HepG2 (cell line): ENCODE data around the gene RBP5. TPM values are rescaled to one million over a fixed set of nuclear protein-coding genes. Genes with fewer than 3 reads are reported as not detected.

Source experiments
- AHR ChIP-seq: IDR thresholded peaks from 2 replicates; pipeline ENCODE4 v1.6.1; 2018; ENCODE audit warnings: missing genetic modification reagents, missing compliant biosample characterization
- BORCS8-MEF2B ChIP-seq: sonication (generic); formaldehyde crosslinking; IDR thresholded peaks from 2 replicates; pipeline ENCODE4 v1.8.0; 2022; ENCODE audit warnings: mild to moderate bottlenecking, missing genetic modification reagents
- GFI1 ChIP-seq: sonication (generic); formaldehyde crosslinking; IDR thresholded peaks from 2 replicates; pipeline ENCODE4 v1.5.0; 2020; ENCODE audit warnings: missing genetic modification reagents, mild to moderate bottlenecking, borderline replicate concordance
- GTF2F1 ChIP-seq: fragments of 150-350 bp; IDR thresholded peaks from 2 replicates; pipeline ENCODE4 v1.6.1; 2014; ENCODE audit warnings: low read length
- HDAC2 ChIP-seq: sonication (generic); formaldehyde crosslinking; IDR thresholded peaks from 2 replicates; pipeline ENCODE4 v1.4.0; 2020; ENCODE audit warnings: missing genetic modification reagents
- MATR3 ChIP-seq: sonication (generic); formaldehyde crosslinking; IDR thresholded peaks from 2 replicates; pipeline ENCODE4 v1.4.0; 2020; ENCODE audit warnings: missing genetic modification reagents
- NR2F6 ChIP-seq, 2 experiments: IDR thresholded peaks; 2 replicates each; pipeline ENCODE4 v1.6.1; 2016; ENCODE audit warnings: antibody characterized with exemption in 1 of 2, mild to moderate bottlenecking in 1 of 2
- REL ChIP-seq: sonication (generic); formaldehyde crosslinking; conservative IDR thresholded peaks from 2 replicates; pipeline ENCODE4 v1.8.0; 2022; ENCODE audit warnings: mild to moderate bottlenecking, missing genetic modification reagents, moderate library complexity
- REPIN1 ChIP-seq: sonication (generic); formaldehyde crosslinking; IDR thresholded peaks from 2 replicates; pipeline ENCODE4 v1.8.0; 2022; ENCODE audit warnings: missing genetic modification reagents, low read depth, mild to moderate bottlenecking, borderline replicate concordance
- SIN3A ChIP-seq: IDR thresholded peaks from 2 replicates; pipeline ENCODE4 v1.6.1; 2011; ENCODE audit warnings: low read depth, mild to moderate bottlenecking, control low read depth, low read length, borderline replicate concordance
- TBX2 ChIP-seq: sonication (generic); formaldehyde crosslinking; IDR thresholded peaks from 2 replicates; pipeline ENCODE4 v1.5.0; 2020; ENCODE audit warnings: missing genetic modification reagents, mild to moderate bottlenecking, borderline replicate concordance
- ZNF446 ChIP-seq: sonication (generic); formaldehyde crosslinking; IDR thresholded peaks from 2 replicates; pipeline ENCODE4 v1.5.0; 2020; ENCODE audit warnings: mild to moderate bottlenecking, missing genetic modification reagents
- ZNF468 ChIP-seq: sonication (generic); formaldehyde crosslinking; IDR thresholded peaks from 2 replicates; pipeline ENCODE4 v1.8.0; 2022; ENCODE audit warnings: mild to moderate bottlenecking, moderate library complexity, missing genetic modification reagents
- ZNF564 ChIP-seq: sonication (generic); formaldehyde crosslinking; IDR thresholded peaks from 2 replicates; pipeline ENCODE4 v1.8.1; 2023; ENCODE audit warnings: mild to moderate bottlenecking, missing genetic modification reagents
- polyA plus RNA-seq, 8 experiments: library from polyadenylated mRNA; depleted of rRNA in 3 of 8; stranded (reverse) in 7 of 8; unstranded in 1 of 8; fragments of >200 nt; fragmentation: Illumina TruSeq in 4 of 8; extraction: Trizol in 4 of 8; gene quantifications; 2 replicates each; pipeline versions ENCODE4 v1.2.1 to v1.2.3, GENCODE V29; 2011 to 2016; ENCODE audit warnings: low read depth in 4 of 8, missing spikeins in 1 of 8, mixed read lengths in 1 of 8; ENCODE audit not compliant: insufficient read depth in 1 of 8
- total RNA-seq, 5 experiments: library from RNA; depleted of rRNA; stranded (reverse); fragments of >200 nt; fragmentation: Illumina TruSeq; extraction: Trizol; gene quantifications; 2 replicates each; pipeline ENCODE4 v1.2.3, GENCODE V29; 2016; ENCODE audit warnings: low read depth in 1 of 5
- TF ChIP-seq, protein P1 (sequence below): sonication (generic); formaldehyde crosslinking; IDR thresholded peaks from 2 replicates; pipeline ENCODE4 v1.8.1; 2023; ENCODE audit warnings: mild to moderate bottlenecking, moderate library complexity, missing genetic modification reagents
- TF ChIP-seq, protein P2 (sequence below): IDR thresholded peaks from 2 replicates; pipeline ENCODE4 v1.6.1; 2016; ENCODE audit warnings: control low read depth
- TF ChIP-seq, protein P3 (sequence below): sonication (generic); formaldehyde crosslinking; IDR thresholded peaks from 2 replicates; pipeline ENCODE4 v1.5.1; 2020; ENCODE audit warnings: missing genetic modification reagents, mild to moderate bottlenecking, borderline replicate concordance
- TF ChIP-seq, protein P4 (sequence below): sonication (generic); formaldehyde crosslinking; IDR thresholded peaks from 2 replicates; pipeline ENCODE4 v1.5.1; 2020; ENCODE audit warnings: mild to moderate bottlenecking, missing genetic modification reagents, borderline replicate concordance
- TF ChIP-seq, protein P5 (sequence below): sonication (generic); formaldehyde crosslinking; IDR thresholded peaks from 2 replicates; pipeline ENCODE4 v1.4.0; 2020; ENCODE audit warnings: missing genetic modification reagents

RBP5 gene
- total and polyA plus RNA-seq, 2 of the 13 experiments (the other 11 are each of a cell fraction or from before 2014, with no cell fraction given) = 13.8 to 19.8 TPM

DNA sequence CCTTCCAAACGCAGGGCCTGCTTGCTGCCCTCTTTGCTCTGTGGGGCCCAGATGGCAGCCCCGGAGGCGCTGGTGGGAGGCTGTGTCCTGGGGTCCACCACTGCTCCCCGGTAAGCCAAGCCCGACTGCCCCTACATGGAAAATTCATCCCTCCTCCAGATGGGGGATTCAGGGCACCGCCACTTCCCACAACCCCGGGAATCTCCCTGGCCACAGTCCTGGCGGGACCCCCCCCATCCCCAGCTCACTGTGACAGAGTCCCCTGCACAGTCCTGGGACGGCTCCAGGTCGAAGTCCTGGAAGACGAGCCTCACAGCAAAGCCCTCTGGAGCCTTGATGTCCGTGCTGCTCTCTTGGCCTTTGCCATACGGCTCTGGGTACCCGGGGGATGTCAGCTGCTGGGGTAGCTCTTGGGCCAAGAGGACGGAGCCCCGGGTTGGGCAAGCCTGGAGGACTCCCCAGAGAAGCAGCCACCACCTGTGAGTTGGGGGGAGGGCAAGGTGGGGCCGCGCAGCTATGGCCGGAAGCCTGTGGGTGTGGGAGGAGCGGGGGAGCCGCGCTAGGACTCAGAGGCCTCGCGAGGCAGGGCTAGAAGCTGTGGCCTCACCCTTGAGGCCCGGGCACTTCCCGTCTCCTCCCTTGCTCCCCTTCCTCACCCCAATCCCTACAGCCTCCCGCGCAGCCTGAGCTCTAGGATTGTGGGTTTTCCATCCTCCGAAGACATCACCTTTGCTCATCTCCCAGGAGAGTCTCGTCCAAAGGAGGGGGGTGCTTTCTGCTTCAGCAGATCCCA lies 20.5 kb downstream of the RBP5 start (continued):
- TF ChIP-seq, protein P1, sequence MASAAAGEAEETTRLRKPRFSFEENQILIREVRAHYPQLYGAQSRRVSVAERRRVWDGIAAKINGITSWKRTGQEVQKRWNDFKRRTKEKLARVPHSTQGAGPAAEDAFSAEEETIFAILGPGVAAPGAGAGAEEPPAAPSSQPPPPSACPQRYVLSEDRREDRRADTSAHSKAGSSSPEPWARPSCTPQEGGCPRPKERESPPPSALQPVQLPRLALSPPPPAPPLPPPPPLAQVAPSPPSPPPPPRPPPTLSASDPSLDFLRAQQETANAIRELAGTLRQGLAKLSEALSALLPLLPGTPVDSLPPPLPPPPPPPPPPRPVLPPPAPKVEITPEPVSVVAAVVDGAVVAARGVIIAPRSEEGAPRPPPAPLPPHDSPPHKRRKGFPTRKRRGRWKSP (CRISPR knock-in tag) = peak; percentile 57; the same call in 1 of the 2 replicates
- TF ChIP-seq REL (no peak), GFI1 (CRISPR knock-in tag) (peak; percentile 12; the same call in 1 of the 2 replicates), TBX2 (CRISPR knock-in tag) (peak; percentile 68; the same call in 1 of the 2 replicates), REPIN1 (0 out of 2 replicates have a peak, but pooled peaks have one; percentile 26), NR2F6 (IDR thresholded peaks at IDR 0.05) (no peak), NR2F6 (CRISPR knock-in tag; IDR thresholded peaks at IDR 0.05) (peak; percentile 55), BORCS8-MEF2B (CRISPR knock-in tag) (peak; percentile 86), ZNF564 (CRISPR knock-in tag) (0 out of 2 replicates have a peak, but pooled peaks have one; percentile 26), SIN3A (no peak; the same call in 1 of the 2 replicates), MATR3 (CRISPR knock-in tag) (no peak), GTF2F1 (no peak), AHR (CRISPR knock-in tag) (peak; percentile 65; the same call in 1 of the 2 replicates), HDAC2 (peak; percentile 41; the same call in 1 of the 2 replicates), ZNF468 (CRISPR knock-in tag) (no peak), ZNF446 (0 out of 2 replicates have a peak, but pooled peaks have one; percentile 42)
- TF ChIP-seq, protein P2, sequence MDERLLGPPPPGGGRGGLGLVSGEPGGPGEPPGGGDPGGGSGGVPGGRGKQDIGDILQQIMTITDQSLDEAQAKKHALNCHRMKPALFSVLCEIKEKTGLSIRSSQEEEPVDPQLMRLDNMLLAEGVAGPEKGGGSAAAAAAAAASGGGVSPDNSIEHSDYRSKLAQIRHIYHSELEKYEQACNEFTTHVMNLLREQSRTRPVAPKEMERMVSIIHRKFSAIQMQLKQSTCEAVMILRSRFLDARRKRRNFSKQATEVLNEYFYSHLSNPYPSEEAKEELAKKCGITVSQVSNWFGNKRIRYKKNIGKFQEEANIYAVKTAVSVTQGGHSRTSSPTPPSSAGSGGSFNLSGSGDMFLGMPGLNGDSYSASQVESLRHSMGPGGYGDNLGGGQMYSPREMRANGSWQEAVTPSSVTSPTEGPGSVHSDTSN (CRISPR knock-in tag) = no peak
- TF ChIP-seq, protein P3, sequence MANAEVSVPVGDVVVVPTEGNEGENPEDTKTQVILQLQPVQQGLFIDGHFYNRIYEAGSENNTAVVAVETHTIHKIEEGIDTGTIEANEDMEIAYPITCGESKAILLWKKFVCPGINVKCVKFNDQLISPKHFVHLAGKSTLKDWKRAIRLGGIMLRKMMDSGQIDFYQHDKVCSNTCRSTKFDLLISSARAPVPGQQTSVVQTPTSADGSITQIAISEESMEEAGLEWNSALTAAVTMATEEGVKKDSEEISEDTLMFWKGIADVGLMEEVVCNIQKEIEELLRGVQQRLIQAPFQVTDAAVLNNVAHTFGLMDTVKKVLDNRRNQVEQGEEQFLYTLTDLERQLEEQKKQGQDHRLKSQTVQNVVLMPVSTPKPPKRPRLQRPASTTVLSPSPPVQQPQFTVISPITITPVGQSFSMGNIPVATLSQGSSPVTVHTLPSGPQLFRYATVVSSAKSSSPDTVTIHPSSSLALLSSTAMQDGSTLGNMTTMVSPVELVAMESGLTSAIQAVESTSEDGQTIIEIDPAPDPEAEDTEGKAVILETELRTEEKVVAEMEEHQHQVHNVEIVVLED (CRISPR knock-in tag) = no peak; the same call in 1 of the 2 replicates
- TF ChIP-seq, protein P4, sequence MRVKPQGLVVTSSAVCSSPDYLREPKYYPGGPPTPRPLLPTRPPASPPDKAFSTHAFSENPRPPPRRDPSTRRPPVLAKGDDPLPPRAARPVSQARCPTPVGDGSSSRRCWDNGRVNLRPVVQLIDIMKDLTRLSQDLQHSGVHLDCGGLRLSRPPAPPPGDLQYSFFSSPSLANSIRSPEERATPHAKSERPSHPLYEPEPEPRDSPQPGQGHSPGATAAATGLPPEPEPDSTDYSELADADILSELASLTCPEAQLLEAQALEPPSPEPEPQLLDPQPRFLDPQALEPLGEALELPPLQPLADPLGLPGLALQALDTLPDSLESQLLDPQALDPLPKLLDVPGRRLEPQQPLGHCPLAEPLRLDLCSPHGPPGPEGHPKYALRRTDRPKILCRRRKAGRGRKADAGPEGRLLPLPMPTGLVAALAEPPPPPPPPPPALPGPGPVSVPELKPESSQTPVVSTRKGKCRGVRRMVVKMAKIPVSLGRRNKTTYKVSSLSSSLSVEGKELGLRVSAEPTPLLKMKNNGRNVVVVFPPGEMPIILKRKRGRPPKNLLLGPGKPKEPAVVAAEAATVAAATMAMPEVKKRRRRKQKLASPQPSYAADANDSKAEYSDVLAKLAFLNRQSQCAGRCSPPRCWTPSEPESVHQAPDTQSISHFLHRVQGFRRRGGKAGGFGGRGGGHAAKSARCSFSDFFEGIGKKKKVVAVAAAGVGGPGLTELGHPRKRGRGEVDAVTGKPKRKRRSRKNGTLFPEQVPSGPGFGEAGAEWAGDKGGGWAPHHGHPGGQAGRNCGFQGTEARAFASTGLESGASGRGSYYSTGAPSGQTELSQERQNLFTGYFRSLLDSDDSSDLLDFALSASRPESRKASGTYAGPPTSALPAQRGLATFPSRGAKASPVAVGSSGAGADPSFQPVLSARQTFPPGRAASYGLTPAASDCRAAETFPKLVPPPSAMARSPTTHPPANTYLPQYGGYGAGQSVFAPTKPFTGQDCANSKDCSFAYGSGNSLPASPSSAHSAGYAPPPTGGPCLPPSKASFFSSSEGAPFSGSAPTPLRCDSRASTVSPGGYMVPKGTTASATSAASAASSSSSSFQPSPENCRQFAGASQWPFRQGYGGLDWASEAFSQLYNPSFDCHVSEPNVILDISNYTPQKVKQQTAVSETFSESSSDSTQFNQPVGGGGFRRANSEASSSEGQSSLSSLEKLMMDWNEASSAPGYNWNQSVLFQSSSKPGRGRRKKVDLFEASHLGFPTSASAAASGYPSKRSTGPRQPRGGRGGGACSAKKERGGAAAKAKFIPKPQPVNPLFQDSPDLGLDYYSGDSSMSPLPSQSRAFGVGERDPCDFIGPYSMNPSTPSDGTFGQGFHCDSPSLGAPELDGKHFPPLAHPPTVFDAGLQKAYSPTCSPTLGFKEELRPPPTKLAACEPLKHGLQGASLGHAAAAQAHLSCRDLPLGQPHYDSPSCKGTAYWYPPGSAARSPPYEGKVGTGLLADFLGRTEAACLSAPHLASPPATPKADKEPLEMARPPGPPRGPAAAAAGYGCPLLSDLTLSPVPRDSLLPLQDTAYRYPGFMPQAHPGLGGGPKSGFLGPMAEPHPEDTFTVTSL (CRISPR knock-in tag) = 0 out of 2 replicates have a peak, but pooled peaks have one; percentile 10
- TF ChIP-seq, protein P5, sequence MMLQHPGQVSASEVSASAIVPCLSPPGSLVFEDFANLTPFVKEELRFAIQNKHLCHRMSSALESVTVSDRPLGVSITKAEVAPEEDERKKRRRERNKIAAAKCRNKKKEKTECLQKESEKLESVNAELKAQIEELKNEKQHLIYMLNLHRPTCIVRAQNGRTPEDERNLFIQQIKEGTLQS = no peak
